Endodermal cell (in vitro differentiated cells): ENCODE results near the gene KLC4. TPM values are rescaled to one million over a fixed set of nuclear protein-coding genes. Genes with fewer than 3 reads are reported as not detected.

ENCODE experiments used
- DNase-seq: peaks from one replicate; pipeline ENCODE4 v3.0.0-alpha.2; 2017
- H3K27ac ChIP-seq: 2 replicates; pipeline ENCODE4 v1.5.1; 2013; ENCODE audit warnings: mild to moderate bottlenecking, low read depth, low read length, moderate library complexity
- H3K27me3 ChIP-seq: 2 replicates; pipeline ENCODE4 v1.6.1; 2013; ENCODE audit warnings: mild to moderate bottlenecking, low read length, moderate library complexity; ENCODE audit not compliant: insufficient read depth, control insufficient read depth, poor library complexity, severe bottlenecking
- H3K36me3 ChIP-seq: 2 replicates; pipeline ENCODE4 v1.7.0; 2013; ENCODE audit warnings: mild to moderate bottlenecking, low read length, moderate library complexity; ENCODE audit not compliant: control insufficient read depth, insufficient read depth
- H3K4me1 ChIP-seq: one replicate; pipeline ENCODE4 v1.7.0; 2013; ENCODE audit warnings: low read length; ENCODE audit not compliant: control insufficient read depth, insufficient read depth
- H3K4me3 ChIP-seq: 2 replicates; pipeline ENCODE4 v1.5.1; 2013; ENCODE audit warnings: mild to moderate bottlenecking, low read length, moderate library complexity
- H3K9ac ChIP-seq: 2 replicates; pipeline ENCODE4 v1.6.1; 2013; ENCODE audit warnings: mild to moderate bottlenecking, low read length, moderate library complexity; ENCODE audit not compliant: poor library complexity, severe bottlenecking; ENCODE audit errors: extremely low read depth
- H3K9me3 ChIP-seq: 2 replicates; pipeline ENCODE4 v1.6.1; 2013; ENCODE audit warnings: mild to moderate bottlenecking, low read length, moderate library complexity; ENCODE audit not compliant: control insufficient read depth
- H3K27ac Mint-ChIP-seq: 2 replicates; pipeline ENCODE4 v1.8.0; 2020; ENCODE audit warnings: mixed read lengths
- H3K27me3 Mint-ChIP-seq: 2 replicates; pipeline ENCODE4 v1.8.0; 2021; ENCODE audit warnings: mild to moderate bottlenecking, mixed read lengths; ENCODE audit not compliant: insufficient read depth
- H3K36me3 Mint-ChIP-seq: 2 replicates; pipeline ENCODE4 v1.8.0; 2020; ENCODE audit warnings: low read depth, mixed read lengths
- H3K4me1 Mint-ChIP-seq: 2 replicates; pipeline ENCODE4 v1.8.0; 2020; ENCODE audit warnings: mixed read lengths
- H3K4me3 Mint-ChIP-seq: 2 replicates; pipeline ENCODE4 v1.8.0; 2020; ENCODE audit warnings: mild to moderate bottlenecking, moderate library complexity, mixed read lengths
- H3K9me3 Mint-ChIP-seq: 2 replicates; pipeline ENCODE4 v1.8.0; 2020; ENCODE audit warnings: mild to moderate bottlenecking, mixed read lengths
- CTCF ChIP-seq: fragments of 200-600 bp; sonication (generic); conservative IDR thresholded peaks from 2 replicates; pipeline ENCODE4 v1.5.0; 2021; ENCODE audit warnings: antibody characterized with exemption, mild to moderate bottlenecking
- WGBS, 2 experiments: methylation state at CpG; one replicate each; pipeline versions ENCODE4 v1.1.5 to v1.1.7; 2013; ENCODE audit warnings: missing lambda C conversion rate in 2 of 2, mixed read lengths in 1 of 2; ENCODE audit not compliant: insufficient coverage in 1 of 2, insufficient read length in 1 of 2; 5-methylcytosine and 5-hydroxymethylcytosine counted together
- long read RNA-seq, 4 experiments: library from polyadenylated mRNA in 2 of 4; library from RNA in 1 of 4; library from capped mRNA in 1 of 4; stranded (forward) in 3 of 4; unstranded in 1 of 4; transcript quantifications; one replicate each; pipeline ENCODE4 v2.0.0, GENCODE V29; 2020 to 2021; ENCODE audit warnings: inconsistent platforms in 1 of 4
- polyA plus RNA-seq, 2 experiments: library from polyadenylated mRNA; stranded (reverse); fragments of 50-300 nt; gene quantifications; one replicate each; pipeline ENCODE4 v1.2.3, GENCODE V29; 2013
- total RNA-seq, 2 donors: library from RNA; stranded (reverse); fragmentation: NEBNext Ultra II Directional in 1 of 2; extraction: Animal tissue kit (Norgen Biotek cat#: 25700) in 1 of 2; gene quantifications; 2 replicates in 1 of 2; 3 replicates in 1 of 2; pipeline ENCODE4 v1.2.1, GENCODE V29; 2021

KLC4 gene
- total RNA-seq = 10 to 100 TPM; 36.6 to 38.0 TPM
- polyA plus RNA-seq (2013, experiment 1 of 2) = 40.7 TPM
- polyA plus RNA-seq (2013, experiment 2 of 2) = 35.4 TPM
- long read RNA-seq, experiment 1, partial matches to known transcripts = 5 of 7 reads
- long read RNA-seq, experiment 1, other reads (novel, unspliced or antisense) = 2 of 7 reads
- long read RNA-seq, experiment 2, transcript KLC4-202 (16 exons, 2,404 nt) = major isoform, 16 of 36 reads
- long read RNA-seq, experiment 2, partial matches to known transcripts = 7 of 36 reads
- long read RNA-seq, experiment 2, other reads (novel, unspliced or antisense) = 8 of 36 reads
- long read RNA-seq, experiment 3, transcript KLC4-202 (16 exons, 2,404 nt) = major isoform, 26 of 50 reads
- long read RNA-seq, experiment 3, partial matches to known transcripts = 8 of 50 reads
- long read RNA-seq, experiment 3, other reads (novel, unspliced or antisense) = 11 of 50 reads
- long read RNA-seq, experiment 4, transcript KLC4-202 (16 exons, 2,404 nt) = major isoform, 14 of 21 reads
- long read RNA-seq, experiment 4, partial matches to known transcripts = 2 of 21 reads
- long read RNA-seq, experiment 4, other reads (novel, unspliced or antisense) = 4 of 21 reads

- no peak for TF ChIP-seq CTCF
- Histone ChIP-seq H3K9ac (peak within 1 kb of the TSS; percentile 81), H3K36me3 (peaks cover 41% of the 10 kb centered on the region), H3K4me3 (peak within 1 kb of the TSS; percentile 92), H3K4me1 (peaks cover 6% of the 10 kb centered on the region), H3K9me3 (no peaks in the 10 kb centered on the region), H3K27me3 (no peaks in the 10 kb centered on the region), H3K27ac (peak within 1 kb of the TSS; percentile 69)
- H3K27me3 Mint-ChIP-seq = no peaks in the 10 kb centered on the region
- H3K4me1 Mint-ChIP-seq = peaks cover 24% of the 10 kb centered on the region
- WGBS, 2 experiments = 0 to 1% methylated on average over 23 to 64 of the region's 64 CpGs
- H3K4me3 Mint-ChIP-seq = peak within 1 kb of the TSS; percentile 94
- H3K9me3 Mint-ChIP-seq = no peaks in the 10 kb centered on the region
- H3K36me3 Mint-ChIP-seq = peaks cover 28% of the 10 kb centered on the region
- peak within 1 kb of the TSS; percentile 99 for H3K27ac Mint-ChIP-seq
- peak; percentile 100 for DNase-seq
Measured at GRCh38 chr6:43059168-43060033, at the start of gene KLC4, which contains the start of gene MRPL2. TSS of gene KLC4 (plus strand) at chr6:43059631. CDS start at chr6:43061336, 1,705 bp downstream. TSS of gene MRPL2 (minus strand) at chr6:43059434. CDS start at chr6:43059381, 53 bp downstream.

GRCh38 chr6:43011207-43011606, 48.2 kb upstream of the KLC4 start:
- peaks cover 1% of the 10 kb centered on the region for H3K27me3 Mint-ChIP-seq
- WGBS, 2 experiments = 89 to 92% methylated on average over 3 to 6 of the region's 6 CpGs
- no peaks in the 10 kb centered on the region for H3K9me3 Mint-ChIP-seq
- Histone ChIP-seq H3K4me1 (peaks cover 8% of the 10 kb centered on the region), H3K4me3 (no peak overlapping the region), H3K36me3 (peaks cover 65% of the 10 kb centered on the region), H3K27ac (no peak overlapping the region), H3K9me3 (no peaks in the 10 kb centered on the region), H3K9ac (no peak overlapping the region), H3K27me3 (no peaks in the 10 kb centered on the region)
- peak; percentile 67 for DNase-seq
- H3K4me1 Mint-ChIP-seq = peaks cover 24% of the 10 kb centered on the region
- peak; percentile 48 for TF ChIP-seq CTCF
- no peak overlapping the region for H3K27ac Mint-ChIP-seq
- no peak overlapping the region for H3K4me3 Mint-ChIP-seq
- H3K36me3 Mint-ChIP-seq = peaks cover 60% of the 10 kb centered on the region

GRCh38 chr6:43012364-43012763, 47.1 kb upstream of the KLC4 start:
- no peak overlapping the region for H3K9ac ChIP-seq

More at GRCh38 chr6:43012364-43012763, 47.1 kb upstream of the KLC4 start:
- Mint-ChIP-seq H3K36me3 (peaks cover 53% of the 10 kb centered on the region), H3K4me1 (peaks cover 27% of the 10 kb centered on the region), H3K4me3 (peak overlapping the region; percentile 85), H3K9me3 (no peaks in the 10 kb centered on the region), H3K27me3 (peaks cover 1% of the 10 kb centered on the region), H3K27ac (no peak overlapping the region)
- Histone ChIP-seq H3K9me3 (no peaks in the 10 kb centered on the region), H3K4me1 (peaks cover 8% of the 10 kb centered on the region), H3K27ac (no peak overlapping the region), H3K4me3 (peak overlapping the region; percentile 96), H3K27me3 (no peaks in the 10 kb centered on the region), H3K36me3 (peaks cover 58% of the 10 kb centered on the region)
- TF ChIP-seq CTCF = no peak
- WGBS, 2 experiments = 89 to 93% methylated on average over 2 to 6 of the region's 6 CpGs
- no peak for DNase-seq
